Measurements from ENCODE around the gene SOX6.
A peak's percentile ranks its signal among the peaks of the same experiment; 100 is the strongest.

Gene SOX6

DNA sequence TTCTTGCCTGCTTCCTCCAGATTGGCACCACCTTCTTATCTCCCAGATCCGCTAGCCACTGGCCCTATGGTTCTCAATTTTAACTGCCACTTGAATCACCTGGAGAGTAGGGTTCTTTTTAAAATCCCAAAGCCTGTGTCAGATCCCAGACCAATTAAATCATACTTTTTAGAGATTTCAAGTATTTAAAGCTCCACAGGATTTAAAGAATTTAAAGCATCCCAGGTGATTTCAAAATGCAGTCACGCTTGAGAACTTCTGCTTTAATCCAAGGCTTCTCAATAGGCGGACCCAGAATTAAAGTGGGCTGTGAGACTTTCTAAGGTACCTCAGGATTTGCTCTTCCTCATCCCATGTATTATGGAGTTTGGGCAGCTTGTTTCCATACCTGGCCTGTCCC, 400.0 kb downstream of the SOX6 start:
- DNase-seq (ENCODE audit: low spot score) = no peak

DNA sequence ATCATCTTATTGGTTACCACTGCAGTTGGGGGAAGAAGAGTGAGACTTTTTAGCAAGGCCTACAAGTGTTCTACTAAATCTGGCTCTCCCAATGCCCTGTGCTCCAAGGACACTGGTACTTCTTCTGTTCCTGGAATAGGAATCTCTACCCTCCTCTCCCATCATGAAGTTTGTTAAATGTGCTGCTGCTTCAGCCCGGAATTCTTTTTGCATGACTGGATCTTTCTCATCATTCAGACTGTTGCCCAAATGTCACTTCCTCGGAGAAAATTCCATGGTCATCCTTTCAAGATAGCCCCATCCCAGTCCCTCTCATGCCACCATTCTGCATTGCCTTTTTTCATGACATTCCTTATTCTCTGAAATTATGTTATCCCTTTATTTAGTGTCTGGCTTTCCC, 400.8 kb downstream of the SOX6 start:
- DNase-seq (ENCODE audit: low spot score) = no peak

DNA sequence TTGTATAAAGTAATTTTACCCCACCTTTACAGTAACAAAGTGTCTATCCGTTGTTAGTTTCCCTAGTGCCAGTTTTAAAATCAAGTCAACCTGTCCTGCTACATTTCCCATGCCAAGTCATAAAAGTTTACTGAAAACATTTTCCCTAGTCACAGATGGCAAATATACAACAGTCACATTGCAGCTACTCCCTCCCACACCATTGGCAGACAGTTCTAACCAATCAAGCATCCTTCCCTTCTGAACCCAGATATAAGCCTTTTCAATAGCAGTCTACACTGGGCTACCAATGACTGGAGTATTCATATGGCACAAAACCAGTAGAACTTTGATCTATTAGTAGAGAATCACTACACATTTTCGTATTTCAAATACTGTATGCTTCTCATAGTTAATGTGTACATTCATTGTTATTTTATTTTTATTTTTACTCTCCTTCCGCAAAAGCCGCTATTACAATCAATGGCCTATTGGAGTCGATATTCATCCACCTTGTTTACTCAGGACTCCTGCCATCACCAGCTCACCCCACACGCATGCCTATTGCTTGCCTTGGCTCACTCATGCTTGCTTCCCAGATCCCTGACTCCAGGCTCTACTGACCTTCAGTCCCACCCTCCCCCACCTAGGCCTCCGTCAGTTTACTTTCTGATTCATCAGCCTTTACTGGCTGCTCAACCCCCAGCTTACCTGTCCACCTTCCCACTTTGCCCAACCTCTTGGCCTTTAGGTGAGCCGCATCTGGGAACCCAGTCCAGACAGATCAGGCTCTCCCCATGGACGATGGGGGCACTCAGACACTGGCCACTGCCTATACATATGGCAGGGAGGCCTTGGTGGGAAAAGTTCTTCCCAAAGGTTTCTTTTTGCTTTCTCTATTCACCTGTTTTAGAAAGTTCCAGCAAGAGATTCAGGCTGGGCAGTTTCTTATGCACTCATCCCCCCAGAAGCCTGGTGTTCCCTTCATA, 408.4 kb downstream of the SOX6 start:
- no peak for DNase-seq (ENCODE audit: low spot score)

- no peak for DNase-seq (ENCODE audit: low spot score)
Observed at GRCh38 chr11:15945726-15946125, 410.6 kb downstream of the SOX6 start.

GRCh38 chr11:15944460-15944859, 411.9 kb downstream of the SOX6 start:
- DNase-seq (ENCODE audit: low spot score) = no peak

- DNase-seq (ENCODE audit: low spot score) = no peak
Observed at GRCh38 chr11:15943418-15944197, 412.7 kb downstream of the SOX6 start.

- DNase-seq (ENCODE audit: low spot score) = no peak
Observed at GRCh38 chr11:15942936-15943335, 413.4 kb downstream of the SOX6 start.

GRCh38 chr11:15942126-15942525, 414.2 kb downstream of the SOX6 start:
- DNase-seq (ENCODE audit: low spot score) = no peak

DNA sequence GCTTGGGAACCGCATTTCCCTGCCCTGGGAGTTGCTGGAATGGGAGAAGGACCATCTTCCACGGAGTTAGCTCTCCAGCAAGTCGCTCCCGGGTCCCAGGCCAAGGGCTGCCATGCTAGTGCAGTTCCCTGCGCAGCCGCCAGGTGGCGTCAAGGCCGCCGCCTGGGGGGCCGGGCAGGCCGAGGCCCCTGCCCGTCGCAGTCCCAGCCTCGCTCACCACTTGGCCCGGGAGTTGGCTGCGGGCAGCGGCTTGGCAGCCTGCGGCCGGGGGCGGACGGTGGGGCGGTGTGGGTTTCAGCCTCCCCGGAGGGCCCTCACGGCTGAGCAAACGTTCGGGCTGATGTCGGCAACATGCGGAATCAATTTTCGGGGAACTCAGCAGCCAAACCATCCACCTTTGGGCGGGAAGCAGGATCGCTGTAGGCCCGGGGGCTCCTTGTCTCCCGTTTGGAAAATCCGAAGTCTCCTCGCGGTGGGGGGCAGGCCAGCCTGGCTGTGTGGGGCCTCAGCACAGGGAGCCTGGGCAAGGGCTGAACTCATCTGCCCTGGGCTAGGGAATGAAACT, 415.1 kb downstream of the SOX6 start:
- peak; percentile 92 for DNase-seq (ENCODE audit: low spot score)

GRCh38 chr11:15940462-15941205, 415.7 kb downstream of the SOX6 start:
- no peak for DNase-seq (ENCODE audit: low spot score)

DNA sequence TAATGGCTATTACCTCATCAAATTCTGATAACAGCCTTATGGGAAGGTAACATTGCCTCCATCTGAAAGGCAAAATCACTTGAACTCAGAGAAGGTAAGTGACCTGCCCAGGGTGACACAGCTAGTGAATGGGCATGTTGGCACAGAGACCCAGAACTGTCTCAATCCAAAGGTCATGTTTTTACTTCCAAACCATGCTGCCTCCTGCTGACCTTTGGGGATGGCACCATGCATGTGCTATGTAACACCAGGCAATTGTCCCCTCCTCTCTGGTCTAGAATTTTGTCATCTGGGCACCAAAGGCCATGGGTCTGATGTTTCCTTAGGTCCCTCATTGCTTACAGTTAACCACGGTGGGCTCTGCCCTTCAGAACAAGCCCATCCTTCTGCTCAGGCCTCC, 417.4 kb downstream of the SOX6 start:
- no peak for DNase-seq (ENCODE audit: low spot score)

DNA sequence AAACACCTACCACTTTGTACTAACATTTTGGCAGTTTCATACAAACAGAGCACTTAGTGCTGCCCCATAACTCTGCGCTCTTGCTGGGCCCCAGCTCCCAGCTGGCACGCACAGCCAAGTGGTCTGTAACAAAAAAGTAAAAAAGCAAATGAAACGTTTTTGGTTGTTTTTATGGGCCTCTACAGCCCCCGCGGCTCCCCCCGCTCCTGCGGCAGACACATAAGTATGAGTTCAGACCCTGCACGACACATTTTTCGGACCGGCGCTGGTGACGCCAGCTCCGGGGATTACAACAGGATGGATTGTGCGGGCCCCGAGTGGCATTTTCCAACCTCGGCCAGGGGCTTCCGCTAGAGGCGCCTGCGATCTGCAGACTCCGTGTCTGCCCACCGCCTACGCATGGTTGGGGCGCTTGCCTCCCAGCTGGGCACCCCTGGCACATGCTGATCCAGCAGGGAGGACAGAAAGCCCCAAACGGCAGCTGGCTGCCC, 418.2 kb downstream of the SOX6 start:
- DNase-seq (ENCODE audit: low spot score) = no peak

- DNase-seq (ENCODE audit: low spot score) = no peak
Observed at GRCh38 chr11:15937601-15938120, 418.7 kb downstream of the SOX6 start.

- no peak for DNase-seq (ENCODE audit: low spot score)
Observed at GRCh38 chr11:15936011-15936410, 420.3 kb downstream of the SOX6 start.

GRCh38 chr11:15935373-15935772, 421.0 kb downstream of the SOX6 start:
- no peak for DNase-seq (ENCODE audit: low spot score)

GRCh38 chr11:15933886-15934625, 422.3 kb downstream of the SOX6 start:
- no peak for DNase-seq (ENCODE audit: low spot score)

DNA sequence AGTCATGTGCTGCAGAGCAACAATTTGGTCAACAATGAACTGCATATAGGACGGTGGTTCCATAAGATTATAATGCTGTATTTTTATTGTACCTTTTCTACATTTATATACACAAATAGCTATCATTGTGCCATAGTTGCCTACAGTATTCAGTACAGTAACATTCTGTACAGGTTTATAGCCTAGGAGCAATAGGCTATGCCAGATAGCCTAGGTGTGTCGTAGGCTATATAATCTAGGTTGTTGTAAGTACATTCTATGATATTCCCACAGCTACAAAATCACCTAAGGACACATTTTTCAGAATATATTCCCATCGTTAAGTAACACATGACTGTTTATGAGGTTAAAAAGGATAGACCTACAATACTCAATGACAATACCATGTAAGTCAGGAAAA, 423.9 kb downstream of the SOX6 start:
- DNase-seq (ENCODE audit: low spot score) = no peak

DNA sequence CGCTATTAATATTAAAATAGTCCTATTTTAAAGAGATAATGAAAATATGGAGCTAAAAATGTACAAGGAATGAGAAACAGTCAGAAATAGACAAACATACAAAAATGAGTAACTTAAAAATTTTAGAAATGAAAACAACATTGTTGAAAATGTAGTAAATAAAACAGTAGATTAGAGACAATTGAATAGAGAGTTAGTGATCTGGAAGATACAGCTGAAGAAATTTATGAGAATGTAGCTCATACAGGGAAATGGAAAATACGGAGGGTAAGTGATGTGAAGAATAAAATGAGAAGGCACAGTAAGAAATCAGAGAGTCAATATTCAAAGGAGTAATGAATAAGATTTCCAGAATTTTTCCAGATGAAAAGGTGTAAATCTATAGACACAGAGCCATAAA, 424.8 kb downstream of the SOX6 start:
- DNase-seq (ENCODE audit: low spot score) = no peak

DNA sequence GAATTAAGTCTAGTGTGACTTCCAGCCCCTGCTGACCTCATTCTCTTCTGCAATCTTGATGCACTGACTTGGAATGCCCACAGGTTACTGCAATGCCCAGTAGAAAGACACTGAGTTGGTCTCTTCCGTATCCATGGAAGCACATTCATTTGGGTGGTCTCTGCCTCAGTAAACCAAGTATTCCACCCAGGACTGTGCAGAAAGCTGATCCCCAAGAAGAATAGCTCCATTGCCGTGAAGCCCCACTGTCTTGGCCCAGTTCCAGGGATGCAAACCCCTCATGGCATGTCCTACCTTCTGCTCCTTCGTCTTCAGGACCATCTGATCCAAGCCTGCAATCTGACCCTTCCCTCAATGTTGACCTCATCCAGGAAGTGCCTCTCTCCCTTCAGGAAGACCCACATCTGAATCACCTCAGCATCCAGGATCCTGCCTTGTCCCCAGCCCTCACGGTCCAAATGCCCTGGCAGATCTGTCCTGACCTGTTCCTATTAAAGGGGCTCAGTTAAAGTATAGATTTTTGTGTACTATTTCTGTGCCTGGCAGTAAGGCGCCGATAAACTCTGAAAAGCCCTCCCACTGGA, 425.8 kb downstream of the SOX6 start:
- DNase-seq (ENCODE audit: low spot score) = no peak

- DNase-seq (ENCODE audit: low spot score) = no peak
Observed at GRCh38 chr11:15929371-15929901, 426.9 kb downstream of the SOX6 start.

Data from GM03348 (cell line).